ENCODE measurements around the gene PRR16.

DNA sequence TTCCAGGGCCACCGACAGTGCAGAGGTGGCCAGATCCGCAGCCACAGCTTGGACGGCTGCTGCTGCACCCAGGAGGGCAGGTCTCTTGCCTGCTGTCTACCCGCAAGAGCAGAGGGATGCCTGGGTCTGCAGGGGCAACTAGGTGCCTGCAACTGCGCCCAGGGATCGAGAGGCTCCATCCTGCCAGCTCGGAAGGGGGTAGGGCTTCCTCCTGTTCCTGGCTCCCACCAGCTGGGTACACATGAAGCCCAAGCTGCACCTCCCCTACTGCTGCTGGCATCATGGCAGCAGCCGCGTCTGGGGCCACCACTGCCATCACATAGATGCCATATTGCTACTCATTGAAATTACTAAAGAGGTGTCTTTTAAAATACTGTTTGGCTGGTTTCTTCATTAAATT lies 12.7 kb upstream of the PRR16 start:
- no peak for TF ChIP-seq ZFP36 (IDR thresholded peaks at IDR 0.05; ENCODE audit: borderline replicate concordance, partially characterized antibody)
- no peak for TF ChIP-seq CTCF (IDR thresholded peaks at IDR 0.05)
- TF ChIP-seq, protein P1, sequence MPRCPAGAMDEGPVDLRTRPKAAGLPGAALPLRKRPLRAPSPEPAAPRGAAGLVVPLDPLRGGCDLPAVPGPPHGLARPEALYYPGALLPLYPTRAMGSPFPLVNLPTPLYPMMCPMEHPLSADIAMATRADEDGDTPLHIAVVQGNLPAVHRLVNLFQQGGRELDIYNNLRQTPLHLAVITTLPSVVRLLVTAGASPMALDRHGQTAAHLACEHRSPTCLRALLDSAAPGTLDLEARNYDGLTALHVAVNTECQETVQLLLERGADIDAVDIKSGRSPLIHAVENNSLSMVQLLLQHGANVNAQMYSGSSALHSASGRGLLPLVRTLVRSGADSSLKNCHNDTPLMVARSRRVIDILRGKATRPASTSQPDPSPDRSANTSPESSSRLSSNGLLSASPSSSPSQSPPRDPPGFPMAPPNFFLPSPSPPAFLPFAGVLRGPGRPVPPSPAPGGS (IDR thresholded peaks at IDR 0.05): no peak
- no peak for TF ChIP-seq ESRRA (IDR thresholded peaks at IDR 0.05; ENCODE audit: borderline replicate concordance, low read length)
- no peak for TF ChIP-seq POLR2A (IDR thresholded peaks at IDR 0.05; ENCODE audit: low read length)
- TF ChIP-seq, protein P2, sequence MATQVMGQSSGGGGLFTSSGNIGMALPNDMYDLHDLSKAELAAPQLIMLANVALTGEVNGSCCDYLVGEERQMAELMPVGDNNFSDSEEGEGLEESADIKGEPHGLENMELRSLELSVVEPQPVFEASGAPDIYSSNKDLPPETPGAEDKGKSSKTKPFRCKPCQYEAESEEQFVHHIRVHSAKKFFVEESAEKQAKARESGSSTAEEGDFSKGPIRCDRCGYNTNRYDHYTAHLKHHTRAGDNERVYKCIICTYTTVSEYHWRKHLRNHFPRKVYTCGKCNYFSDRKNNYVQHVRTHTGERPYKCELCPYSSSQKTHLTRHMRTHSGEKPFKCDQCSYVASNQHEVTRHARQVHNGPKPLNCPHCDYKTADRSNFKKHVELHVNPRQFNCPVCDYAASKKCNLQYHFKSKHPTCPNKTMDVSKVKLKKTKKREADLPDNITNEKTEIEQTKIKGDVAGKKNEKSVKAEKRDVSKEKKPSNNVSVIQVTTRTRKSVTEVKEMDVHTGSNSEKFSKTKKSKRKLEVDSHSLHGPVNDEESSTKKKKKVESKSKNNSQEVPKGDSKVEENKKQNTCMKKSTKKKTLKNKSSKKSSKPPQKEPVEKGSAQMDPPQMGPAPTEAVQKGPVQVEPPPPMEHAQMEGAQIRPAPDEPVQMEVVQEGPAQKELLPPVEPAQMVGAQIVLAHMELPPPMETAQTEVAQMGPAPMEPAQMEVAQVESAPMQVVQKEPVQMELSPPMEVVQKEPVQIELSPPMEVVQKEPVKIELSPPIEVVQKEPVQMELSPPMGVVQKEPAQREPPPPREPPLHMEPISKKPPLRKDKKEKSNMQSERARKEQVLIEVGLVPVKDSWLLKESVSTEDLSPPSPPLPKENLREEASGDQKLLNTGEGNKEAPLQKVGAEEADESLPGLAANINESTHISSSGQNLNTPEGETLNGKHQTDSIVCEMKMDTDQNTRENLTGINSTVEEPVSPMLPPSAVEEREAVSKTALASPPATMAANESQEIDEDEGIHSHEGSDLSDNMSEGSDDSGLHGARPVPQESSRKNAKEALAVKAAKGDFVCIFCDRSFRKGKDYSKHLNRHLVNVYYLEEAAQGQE (IDR thresholded peaks at IDR 0.05): no peak
- no peak for TF ChIP-seq MAX (IDR thresholded peaks at IDR 0.05)
- TF ChIP-seq SMC3 (IDR thresholded peaks at IDR 0.05): no peak
- no peak for TF ChIP-seq JUN (IDR thresholded peaks at IDR 0.05)
- TF ChIP-seq MAFK (IDR thresholded peaks at IDR 0.05; ENCODE audit: partially characterized antibody): no peak
- TF ChIP-seq EP300 (IDR thresholded peaks at IDR 0.05): no peak
- TF ChIP-seq MAZ (IDR thresholded peaks at IDR 0.05; ENCODE audit: borderline replicate concordance, low read depth, low read length): no peak
- TF ChIP-seq HES2 (IDR thresholded peaks at IDR 0.05): no peak
